Smooth muscle cell (in vitro differentiated cells): ENCODE results near the gene CNTNAP2. TPM values are rescaled to one million over a fixed set of nuclear protein-coding genes. Genes with fewer than 3 reads are reported as not detected.
A peak's percentile ranks its signal among the peaks of the same experiment; 100 is the strongest.

Experiments used
- DNase-seq: peaks from one replicate; lab custom pipeline; 2025; ENCODE audit not compliant: unreplicated experiment; lab: John Stamatoyannopoulos, UW
- H2AFZ ChIP-seq: fragments of 200-600 bp; sonication (generic); 2 replicates; pipeline ENCODE4 v1.6.0; 2016; ENCODE audit warnings: antibody characterized with exemption, low read depth, mild to moderate bottlenecking
- H3F3A ChIP-seq: fragments of 200-600 bp; sonication (generic); 2 replicates; pipeline ENCODE4 v1.6.0; 2017; ENCODE audit warnings: antibody characterized with exemption, low read depth
- H3K27ac ChIP-seq: fragments of 200-600 bp; sonication (generic); 2 replicates; pipeline ENCODE4 v1.5.1; 2016; ENCODE audit warnings: low read depth, mild to moderate bottlenecking
- H3K27me3 ChIP-seq: fragments of 200-600 bp; sonication (generic); 2 replicates; pipeline ENCODE4 v1.6.1; 2016; ENCODE audit warnings: low read depth, mild to moderate bottlenecking
- H3K36me3 ChIP-seq: fragments of 200-600 bp; sonication (generic); 2 replicates; pipeline ENCODE4 v1.5.1; 2016; ENCODE audit warnings: low read depth
- H3K4me1 ChIP-seq: fragments of 200-600 bp; sonication (generic); 2 replicates; pipeline ENCODE4 v1.5.1; 2016; ENCODE audit warnings: low read depth
- H3K4me2 ChIP-seq: fragments of 200-600 bp; sonication (generic); 2 replicates; pipeline ENCODE4 v1.6.0; 2016; ENCODE audit warnings: mild to moderate bottlenecking
- H3K4me3 ChIP-seq: fragments of 200-600 bp; sonication (generic); 2 replicates; pipeline ENCODE4 v1.5.1; 2016; ENCODE audit warnings: mild to moderate bottlenecking
- H3K79me2 ChIP-seq: fragments of 200-600 bp; sonication (generic); 2 replicates; pipeline ENCODE4 v1.6.0; 2016; ENCODE audit warnings: low read depth, mild to moderate bottlenecking
- H3K9ac ChIP-seq: fragments of 200-600 bp; sonication (generic); 2 replicates; pipeline ENCODE4 v1.6.0; 2016; ENCODE audit warnings: low read depth
- H3K9me3 ChIP-seq: fragments of 200-600 bp; sonication (generic); replicated peaks from 2 replicates; pipeline ENCODE4 v1.5.1; 2016; ENCODE audit warnings: low read depth
- H4K20me1 ChIP-seq: fragments of 200-600 bp; sonication (generic); 2 replicates; pipeline ENCODE4 v1.6.0; 2016; ENCODE audit warnings: low read depth
- WGBS: methylation state at CpG from one replicate; pipeline ENCODE4 v1.1.7; 2016; ENCODE audit warnings: low lambda C conversion rate; 5-methylcytosine and 5-hydroxymethylcytosine counted together
- polyA plus RNA-seq: library from polyadenylated mRNA; unstranded; fragments of >200 nt; fragmentation: Nextera tagmentation; extraction: Ambion mirVana; gene quantifications from 2 replicates; pipeline ENCODE4 v1.2.1, GENCODE V29; 2016
- total RNA-seq: library from RNA; depleted of rRNA; stranded (reverse); fragments of >200 nt; gene quantifications from 2 replicates; pipeline ENCODE4 v1.2.3, GENCODE V29; 2014
- TF ChIP-seq, protein P1 (sequence below): fragments of 200-600 bp; sonication (generic); IDR thresholded peaks from 2 replicates; pipeline ENCODE4 v1.5.1; 2017; ENCODE audit warnings: borderline replicate concordance, mild to moderate bottlenecking, antibody characterized with exemption; ENCODE audit not compliant: insufficient read depth, poor library complexity, severe bottlenecking

The CNTNAP2 gene
- total and polyA plus RNA-seq, 2 experiments from 2014 or later = 1.7 to 9.0 TPM

GRCh38 chr7:146926841-146927240 lies 810.2 kb downstream of the CNTNAP2 start:
- DNase-seq = no peak
- Histone ChIP-seq H4K20me1 (no peaks in the 10 kb centered on the region), H3K36me3 (no peaks in the 10 kb centered on the region), H3F3A (no peaks in the 10 kb centered on the region), H3K9me3 (no peaks in the 10 kb centered on the region), H3K9ac (no peak overlapping the region), H3K27ac (peak overlapping the region; percentile 24), H3K4me1 (peaks cover 3% of the 10 kb centered on the region), H3K27me3 (no peaks in the 10 kb centered on the region), H3K79me2 (no peaks in the 10 kb centered on the region), H2AFZ (no peak overlapping the region), H3K4me2 (peak overlapping the region; percentile 48), H3K4me3 (no peak overlapping the region)
- WGBS = 23% methylated on average over 2 of the region's 2 CpGs
- TF ChIP-seq, protein P1, sequence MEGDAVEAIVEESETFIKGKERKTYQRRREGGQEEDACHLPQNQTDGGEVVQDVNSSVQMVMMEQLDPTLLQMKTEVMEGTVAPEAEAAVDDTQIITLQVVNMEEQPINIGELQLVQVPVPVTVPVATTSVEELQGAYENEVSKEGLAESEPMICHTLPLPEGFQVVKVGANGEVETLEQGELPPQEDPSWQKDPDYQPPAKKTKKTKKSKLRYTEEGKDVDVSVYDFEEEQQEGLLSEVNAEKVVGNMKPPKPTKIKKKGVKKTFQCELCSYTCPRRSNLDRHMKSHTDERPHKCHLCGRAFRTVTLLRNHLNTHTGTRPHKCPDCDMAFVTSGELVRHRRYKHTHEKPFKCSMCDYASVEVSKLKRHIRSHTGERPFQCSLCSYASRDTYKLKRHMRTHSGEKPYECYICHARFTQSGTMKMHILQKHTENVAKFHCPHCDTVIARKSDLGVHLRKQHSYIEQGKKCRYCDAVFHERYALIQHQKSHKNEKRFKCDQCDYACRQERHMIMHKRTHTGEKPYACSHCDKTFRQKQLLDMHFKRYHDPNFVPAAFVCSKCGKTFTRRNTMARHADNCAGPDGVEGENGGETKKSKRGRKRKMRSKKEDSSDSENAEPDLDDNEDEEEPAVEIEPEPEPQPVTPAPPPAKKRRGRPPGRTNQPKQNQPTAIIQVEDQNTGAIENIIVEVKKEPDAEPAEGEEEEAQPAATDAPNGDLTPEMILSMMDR = no peak

GRCh38 chr7:146937836-146938235 lies 821.2 kb downstream of the CNTNAP2 start:
- no peaks in the 10 kb centered on the region for H4K20me1 ChIP-seq
- H3K9me3 ChIP-seq = no peaks in the 10 kb centered on the region
- DNase-seq = no peak
- TF ChIP-seq, protein P1 = no peak
- H3K4me1 ChIP-seq = no peaks in the 10 kb centered on the region
- no peak overlapping the region for H3K27ac ChIP-seq
- no peak overlapping the region for H3K4me3 ChIP-seq
- no peaks in the 10 kb centered on the region for H3K27me3 ChIP-seq
- H3F3A ChIP-seq = no peaks in the 10 kb centered on the region
- H3K36me3 ChIP-seq = no peaks in the 10 kb centered on the region
- 19% methylated on average over 1 of the region's 1 CpG for WGBS
- H3K9ac ChIP-seq = no peak overlapping the region
- H3K4me2 ChIP-seq = no peak overlapping the region
- H2AFZ ChIP-seq = no peak overlapping the region
- no peaks in the 10 kb centered on the region for H3K79me2 ChIP-seq

DNA sequence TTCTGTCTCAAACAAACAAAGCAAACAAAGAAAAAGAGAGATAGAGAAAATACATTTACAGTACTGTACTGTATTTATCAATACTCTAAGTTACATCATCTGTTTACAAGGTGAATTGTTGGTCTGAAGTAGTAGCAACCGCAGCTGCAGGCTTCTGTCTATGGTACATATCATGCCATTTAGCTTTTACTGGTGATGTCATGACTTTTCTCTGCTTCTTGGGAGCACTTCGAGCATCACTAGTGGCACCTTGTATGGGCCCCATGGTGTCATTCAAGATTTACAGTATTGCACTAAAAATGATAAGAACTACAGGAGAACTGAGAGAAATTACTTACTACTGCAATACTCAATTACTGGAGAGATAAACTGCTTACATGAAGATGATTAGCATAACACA lies 826.9 kb downstream of the CNTNAP2 start:
- no peak for DNase-seq
- Histone ChIP-seq H3F3A (no peaks in the 10 kb centered on the region), H3K9me3 (no peaks in the 10 kb centered on the region), H3K79me2 (no peaks in the 10 kb centered on the region), H3K4me2 (no peak overlapping the region), H3K36me3 (no peaks in the 10 kb centered on the region), H4K20me1 (no peaks in the 10 kb centered on the region), H3K4me1 (no peaks in the 10 kb centered on the region), H3K27me3 (no peaks in the 10 kb centered on the region), H2AFZ (no peak overlapping the region), H3K4me3 (no peak overlapping the region), H3K9ac (no peak overlapping the region), H3K27ac (no peak overlapping the region)
- 80% methylated on average over 2 of the region's 2 CpGs for WGBS
- TF ChIP-seq, protein P1 = no peak

- H3K79me2 ChIP-seq = no peaks in the 10 kb centered on the region
- H3F3A ChIP-seq = no peaks in the 10 kb centered on the region
- H3K9ac ChIP-seq = no peak overlapping the region
- no peaks in the 10 kb centered on the region for H3K36me3 ChIP-seq
- 83% methylated on average over 1 of the region's 1 CpG for WGBS
- H3K4me2 ChIP-seq = no peak overlapping the region
- H3K27ac ChIP-seq = no peak overlapping the region
- H3K27me3 ChIP-seq = no peaks in the 10 kb centered on the region
- no peak overlapping the region for H2AFZ ChIP-seq
- H3K4me1 ChIP-seq = no peaks in the 10 kb centered on the region
- TF ChIP-seq, protein P1 = no peak
- no peak overlapping the region for H3K4me3 ChIP-seq
- no peak for DNase-seq
- no peaks in the 10 kb centered on the region for H4K20me1 ChIP-seq
- no peaks in the 10 kb centered on the region for H3K9me3 ChIP-seq
These were observed 832.1 kb downstream of the CNTNAP2 start for GRCh38 chr7:146948703-146949102.
